Left kidney (tissue), 2 donors: ENCODE data around the gene LY6G6F. TPM values are rescaled to one million over a fixed set of nuclear protein-coding genes. Genes with fewer than 3 reads are reported as not detected.

Experiments used
- DNase-seq: peaks from one replicate; pipeline ENCODE4 v3.0.0-alpha.2; 2013
- polyA plus RNA-seq: library from polyadenylated mRNA; unstranded; fragments of 120-200 nt; gene quantifications from one replicate; pipeline ENCODE4 v1.2.1, GENCODE V29; 2013; ENCODE audit not compliant: insufficient read length

Gene LY6G6F
- polyA plus RNA-seq, 1 donor = 0.32 TPM

DNA sequence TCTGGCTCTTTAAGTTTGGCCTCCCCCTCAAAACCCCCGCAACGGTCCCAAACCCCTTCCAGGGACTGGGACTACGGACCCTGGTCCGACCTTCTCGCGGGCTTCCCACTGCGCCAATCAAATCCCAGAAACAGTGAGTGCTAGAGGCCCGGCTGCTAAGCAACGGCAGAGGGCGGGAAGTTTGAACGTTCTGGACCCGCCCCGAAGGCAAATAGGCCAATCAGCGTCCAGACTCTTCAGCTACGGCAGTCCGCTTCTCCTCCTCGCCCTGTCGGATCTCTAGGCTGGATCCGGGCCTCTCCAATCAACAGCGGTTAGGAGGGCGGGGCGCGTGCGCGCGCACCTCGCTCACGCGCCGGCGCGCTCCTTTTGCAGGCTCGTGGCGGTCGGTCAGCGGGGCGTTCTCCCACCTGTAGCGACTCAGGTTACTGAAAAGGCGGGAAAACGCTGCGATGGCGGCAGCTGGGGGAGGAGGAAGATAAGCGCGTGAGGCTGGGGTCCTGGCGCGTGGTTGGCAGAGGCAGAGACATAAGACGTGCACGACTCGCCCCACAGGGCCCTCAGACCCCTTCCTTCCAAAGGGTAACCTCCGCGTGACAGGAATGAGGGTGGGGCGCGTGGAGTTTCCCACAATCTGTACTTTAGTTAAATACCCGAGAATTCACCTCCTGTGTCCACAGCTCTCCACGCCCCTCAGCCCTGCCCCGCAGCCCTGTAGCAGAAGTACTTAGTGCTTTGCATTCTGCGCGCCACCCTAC is 33.2 kb downstream of the LY6G6F start, which contains the start of gene MSH5:
Gene MSH5, plus strand, starts transcription at position 367 of the 758 bp plus-strand sequence. CDS start 462 bp downstream, outside the sequence.
- peak; percentile 99 for DNase-seq

DNA sequence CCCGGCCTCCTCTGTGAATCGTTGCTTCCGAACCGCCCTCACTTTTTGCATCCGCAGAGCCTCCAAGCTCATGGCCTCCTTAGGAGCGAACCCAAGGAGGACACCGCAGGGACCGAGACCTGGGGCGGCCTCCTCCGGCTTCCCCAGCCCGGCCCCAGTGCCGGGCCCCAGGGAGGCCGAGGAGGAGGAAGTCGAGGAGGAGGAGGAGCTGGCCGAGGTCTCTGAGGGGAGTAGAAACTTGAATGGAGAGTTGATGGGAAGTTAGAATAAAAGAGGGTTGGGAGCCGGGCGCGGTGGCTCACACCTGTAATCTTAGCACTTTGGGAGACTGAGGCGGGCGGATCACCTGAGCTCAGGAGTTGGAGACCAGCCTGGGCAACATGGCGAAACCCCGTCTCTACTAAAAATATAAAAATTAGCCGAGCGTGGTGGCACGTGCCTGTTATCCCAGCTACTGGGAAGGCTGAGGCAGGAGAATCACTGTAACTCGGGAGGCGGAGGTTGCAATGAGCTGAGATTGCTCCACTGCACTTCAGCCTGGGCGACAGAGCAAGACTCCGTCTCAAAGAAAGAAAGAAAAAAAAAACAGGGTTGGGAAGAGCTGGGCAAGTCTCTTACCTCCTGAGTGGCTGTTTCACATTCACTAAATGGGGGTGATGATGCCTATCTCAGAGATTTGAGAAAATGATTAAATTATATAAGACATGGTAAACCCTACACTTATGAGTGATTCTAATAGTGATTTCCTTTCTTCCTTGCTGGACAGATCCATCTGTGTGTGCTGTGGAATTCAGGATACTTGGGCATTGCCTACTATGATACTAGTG is 33.9 kb downstream of the LY6G6F start:
- no peak for DNase-seq

DNA sequence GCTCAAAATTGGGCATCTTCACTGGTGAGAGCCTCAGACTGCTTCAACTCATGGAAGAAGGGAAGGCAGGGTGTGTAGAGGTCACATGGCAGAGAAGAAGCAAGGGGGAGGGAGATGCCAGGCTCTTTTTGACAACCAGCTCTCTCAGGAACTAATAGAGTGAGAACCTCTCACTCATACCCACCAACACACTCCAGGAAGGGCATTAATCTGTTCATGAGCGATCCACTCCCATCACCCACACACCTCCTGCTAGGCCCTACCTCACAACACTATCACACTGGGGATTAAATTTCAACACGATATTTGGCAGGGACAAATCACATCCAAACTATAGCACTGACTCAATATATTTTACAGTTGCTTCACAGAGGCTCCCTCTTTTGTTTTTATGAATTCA is 35.1 kb downstream of the LY6G6F start:
- no peak for DNase-seq

DNA sequence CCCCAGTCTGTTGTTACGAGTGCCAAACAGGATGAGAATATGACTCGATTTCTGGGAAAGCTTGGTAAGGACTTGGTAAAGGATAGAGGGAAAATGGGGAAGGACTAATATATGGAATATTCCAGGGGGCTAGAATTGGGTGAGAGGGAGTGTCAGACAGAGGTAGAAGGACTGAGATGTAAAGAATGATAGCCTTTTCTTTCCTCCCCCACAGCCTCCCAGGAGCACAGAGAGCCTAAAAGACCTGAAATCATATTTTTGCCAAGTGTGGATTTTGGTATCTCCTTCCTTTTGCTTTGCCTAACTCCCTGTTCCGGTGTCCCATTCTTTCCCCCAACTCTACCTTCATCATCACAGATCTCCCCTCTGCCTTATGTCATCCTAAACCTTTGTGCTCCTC is 36.2 kb downstream of the LY6G6F start:
- DNase-seq = no peak

DNA sequence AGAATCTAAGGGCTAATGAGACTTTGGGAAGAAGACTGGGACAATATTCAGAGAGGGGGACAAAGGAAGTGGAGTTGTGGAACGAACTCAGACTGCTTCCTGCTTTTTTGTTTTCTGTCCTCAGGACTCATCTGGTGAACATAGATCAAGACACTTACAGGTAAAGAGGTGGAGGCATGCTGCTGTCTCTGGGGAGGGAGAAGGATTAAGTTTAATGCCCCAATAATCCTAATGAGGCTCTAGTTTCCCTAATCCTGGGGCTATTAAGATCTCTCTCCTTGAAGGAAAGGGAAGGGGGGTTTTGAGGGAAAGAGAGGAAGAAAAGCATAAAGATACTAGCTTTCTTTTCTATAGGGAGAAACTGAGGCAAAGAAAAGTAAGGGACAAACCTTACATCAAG is 37.8 kb downstream of the LY6G6F start:
- no peak for DNase-seq

DNA sequence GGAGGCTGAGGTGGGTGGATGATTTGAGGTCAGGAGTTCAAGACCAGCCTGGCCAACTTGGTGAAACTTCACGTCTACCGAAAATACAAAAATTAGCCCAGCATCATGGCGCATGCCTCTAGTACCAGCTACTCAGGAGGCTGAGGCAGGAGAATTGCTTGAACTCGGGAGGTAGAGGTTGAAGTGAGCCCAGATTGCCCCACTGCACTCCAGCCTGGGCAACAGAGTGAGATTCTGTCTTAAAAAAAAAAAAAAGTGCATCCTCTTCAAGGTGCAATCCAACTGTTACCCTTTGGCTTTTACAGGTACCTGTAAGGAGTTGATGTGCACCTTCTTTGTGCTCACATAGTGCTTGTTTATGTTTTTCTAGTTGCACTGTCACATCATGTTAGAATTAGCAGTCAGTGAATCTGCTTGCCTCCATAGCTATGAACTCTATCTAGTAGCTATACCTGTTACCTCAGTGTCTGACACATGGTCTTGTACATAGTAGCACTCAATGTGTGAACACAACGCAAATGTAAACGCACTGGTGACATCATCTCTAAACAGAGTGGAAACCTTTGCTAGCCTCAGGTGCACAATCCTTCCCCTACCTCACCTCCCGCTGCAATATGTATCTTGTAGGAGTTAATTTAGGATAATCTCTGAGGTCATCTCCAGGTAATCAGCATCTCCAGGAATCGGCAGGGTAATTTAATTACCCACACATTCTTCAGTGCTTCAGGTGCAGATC is 42.8 kb downstream of the LY6G6F start:
- DNase-seq = no peak

DNA sequence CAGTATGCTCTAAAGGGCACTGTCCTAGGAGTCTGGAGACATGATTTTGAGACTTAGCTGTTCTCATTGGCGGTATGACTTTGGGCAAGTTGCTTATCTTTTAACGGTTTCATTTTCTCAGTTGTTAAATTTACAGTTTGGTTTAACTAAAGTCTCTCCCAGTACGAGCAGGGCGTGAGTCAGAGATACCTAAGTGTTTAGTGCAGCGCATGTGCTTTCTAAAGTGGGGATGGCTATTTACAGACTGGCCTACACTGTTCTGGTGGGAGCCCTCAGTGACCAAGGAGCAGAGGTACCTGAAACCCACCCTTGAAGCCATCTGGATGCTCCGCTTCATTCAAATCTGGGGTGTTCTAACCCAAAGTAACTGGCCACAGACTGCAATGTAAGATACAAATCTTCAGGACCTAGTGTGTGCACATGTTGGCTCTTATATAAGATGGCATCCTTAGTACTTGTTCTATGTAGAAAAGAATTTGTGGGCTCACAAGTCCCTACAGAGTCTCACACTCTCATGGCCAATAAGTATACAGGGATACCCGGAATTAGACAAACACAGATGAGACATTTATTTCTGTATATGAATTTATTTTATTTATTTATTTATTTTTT is 43.9 kb downstream of the LY6G6F start:
- no peak for DNase-seq

DNA sequence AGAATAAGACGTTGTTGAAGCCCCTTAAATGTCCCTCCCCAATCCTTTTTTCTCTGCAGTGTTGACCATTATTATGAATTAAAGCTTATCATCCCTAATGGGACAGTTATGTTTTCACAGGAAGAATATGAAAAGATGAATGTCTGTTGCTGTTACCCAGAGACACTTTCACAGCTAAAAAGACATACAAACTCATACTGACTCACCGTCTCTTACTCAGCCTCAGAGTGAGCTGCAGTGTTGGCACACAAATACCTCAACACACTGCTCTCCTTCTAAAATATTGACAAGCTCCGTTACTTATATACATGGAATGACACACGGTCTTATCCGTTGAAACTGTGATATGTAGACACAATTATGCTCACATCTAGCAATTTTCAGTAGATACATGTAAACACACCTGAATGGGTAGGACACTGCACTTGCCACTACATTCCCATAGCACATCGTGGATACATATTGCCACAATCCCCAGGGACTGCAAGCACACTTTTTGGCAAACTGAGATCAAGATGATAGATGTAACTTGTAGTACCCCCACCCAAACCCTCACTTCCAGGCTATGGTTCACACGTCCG is 46.2 kb downstream of the LY6G6F start:
- no peak for DNase-seq

DNA sequence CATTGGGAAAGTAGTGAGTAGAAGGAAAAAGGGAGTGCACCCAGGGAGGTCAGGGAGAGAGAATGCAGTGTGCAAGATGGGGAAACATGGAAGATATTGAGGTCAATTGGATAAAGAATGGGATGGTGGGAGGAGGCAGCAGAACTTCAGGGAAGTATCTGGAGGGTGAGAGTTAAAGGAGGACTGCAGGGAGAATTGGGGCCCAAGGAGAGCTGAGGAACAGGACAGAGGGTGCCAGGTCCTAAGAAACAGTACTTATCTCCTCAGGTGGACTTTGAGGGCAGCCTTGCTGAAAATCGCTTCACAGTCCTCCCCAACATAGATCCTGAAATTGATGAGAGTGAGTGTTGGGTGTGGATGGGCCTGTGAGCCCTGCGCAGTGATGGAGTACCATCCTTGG is 51.6 kb downstream of the LY6G6F start:
- DNase-seq = no peak

Other genes with a start within 250 kb of the LY6G6F start
- 2.1 TPM for gene MICB, start 208.7 kb upstream of the LY6G6F start, polyA plus RNA-seq
- 11.9 TPM for gene MCCD1, start 177.9 kb upstream of the LY6G6F start, polyA plus RNA-seq
- gene DDX39B, start 164.9 kb upstream of the LY6G6F start, polyA plus RNA-seq = 785 TPM
- 8.6 TPM for gene ATP6V1G2, start 160.3 kb upstream of the LY6G6F start, polyA plus RNA-seq
- 15.7 TPM for gene NFKBIL1, start 159.3 kb upstream of the LY6G6F start, polyA plus RNA-seq
- gene LTA, start 134.6 kb upstream of the LY6G6F start, polyA plus RNA-seq = 0.40 TPM
- 0.17 TPM for gene TNF, start 131.3 kb upstream of the LY6G6F start, polyA plus RNA-seq
- gene LTB, start 124.4 kb upstream of the LY6G6F start, polyA plus RNA-seq = 0.91 TPM
- gene LST1, start 120.6 kb upstream of the LY6G6F start, polyA plus RNA-seq = 2.6 TPM
- gene NCR3, start 113.9 kb upstream of the LY6G6F start, polyA plus RNA-seq = not detected
- 60.5 TPM for gene AIF1, start 91.6 kb upstream of the LY6G6F start, polyA plus RNA-seq
- gene PRRC2A, start 86.2 kb upstream of the LY6G6F start, polyA plus RNA-seq = 184 TPM
- gene BAG6, start 54.2 kb upstream of the LY6G6F start, polyA plus RNA-seq = 242 TPM
- 95.0 TPM for gene APOM, start 51.0 kb upstream of the LY6G6F start, polyA plus RNA-seq
- 18.2 TPM for gene C6orf47, start 46.1 kb upstream of the LY6G6F start, polyA plus RNA-seq
- gene GPANK1, start 41.9 kb upstream of the LY6G6F start, polyA plus RNA-seq = 27.5 TPM
- 237 TPM for gene CSNK2B, start 40.8 kb upstream of the LY6G6F start, polyA plus RNA-seq
- 31.1 TPM for gene LY6G5B, start 36.9 kb upstream of the LY6G6F start, polyA plus RNA-seq
- 2.7 TPM for gene LY6G5C, start 25.8 kb upstream of the LY6G6F start, polyA plus RNA-seq
- gene ABHD16A, start 3.5 kb upstream of the LY6G6F start, polyA plus RNA-seq = 60.7 TPM
- not detected for gene LY6G6D, start 8.5 kb downstream of the LY6G6F start, polyA plus RNA-seq
- 1.1 TPM for gene LY6G6C, start 14.9 kb downstream of the LY6G6F start, polyA plus RNA-seq
- 1.7 TPM for gene MPIG6B, start 16.5 kb downstream of the LY6G6F start, polyA plus RNA-seq
- gene DDAH2, start 22.4 kb downstream of the LY6G6F start, polyA plus RNA-seq = 148 TPM
- gene CLIC1, start 29.7 kb downstream of the LY6G6F start, polyA plus RNA-seq = 268 TPM
- 62.2 TPM for gene MSH5, start 33.1 kb downstream of the LY6G6F start, polyA plus RNA-seq
- gene SAPCD1, start 55.8 kb downstream of the LY6G6F start, polyA plus RNA-seq = 16.0 TPM
- 8.5 TPM for gene VWA7, start 70.5 kb downstream of the LY6G6F start, polyA plus RNA-seq
- gene VARS1, start 88.9 kb downstream of the LY6G6F start, polyA plus RNA-seq = 69.7 TPM
- 71.7 TPM for gene LSM2, start 100.1 kb downstream of the LY6G6F start, polyA plus RNA-seq
- 3.8 TPM for gene HSPA1L, start 108.4 kb downstream of the LY6G6F start, polyA plus RNA-seq
- 72.3 TPM for gene HSPA1A, start 108.7 kb downstream of the LY6G6F start, polyA plus RNA-seq
- gene HSPA1B, start 120.9 kb downstream of the LY6G6F start, polyA plus RNA-seq = 112 TPM
- gene NEU1, start 156.0 kb downstream of the LY6G6F start, polyA plus RNA-seq = 66.3 TPM
- 52.6 TPM for gene SLC44A4, start 172.1 kb downstream of the LY6G6F start, polyA plus RNA-seq
- gene EHMT2, start 190.8 kb downstream of the LY6G6F start, polyA plus RNA-seq = 84.3 TPM
- 23.1 TPM for gene ZBTB12, start 195.2 kb downstream of the LY6G6F start, polyA plus RNA-seq
- gene C2, start 220.9 kb downstream of the LY6G6F start, polyA plus RNA-seq = 3.9 TPM
- 10.7 TPM for gene CFB, start 239.2 kb downstream of the LY6G6F start, polyA plus RNA-seq